HEK293 (cell line): ENCODE measurements around the gene DOK3.

Experiments
- CTCF ChIA-PET: fragments of 350-600 bp; formaldehyde crosslinking; extraction: SDS; loops from one replicate; lab custom pipeline; 2021; ENCODE audit warnings: antibody characterized with exemption; lab: Yijun Ruan, JAX
- POLR2A ChIA-PET: fragments of 300-600 bp; formaldehyde crosslinking; extraction: SDS; loops from one replicate; lab custom pipeline; 2020; ENCODE audit warnings: antibody characterized with exemption, inconsistent platforms; lab: Yijun Ruan, JAX
- H3K27ac ChIP-seq: fragments of 200-500 bp; sonication (Bioruptor generic); 2 replicates; pipeline ENCODE4 v1.5.1; 2014; ENCODE audit warnings: low read depth, low read length, control low read depth, inconsistent platforms; ENCODE audit errors: extremely low read depth
- H3K36me3 ChIP-seq, 2 experiments: fragments of 200-500 bp in 1 of 2; sonication (Bioruptor generic) in 1 of 2; 1 replicate in 1 of 2; 2 replicates in 1 of 2; pipeline ENCODE4 v1.5.1; 2014 to 2017; ENCODE audit warnings: inconsistent platforms in 2 of 2, low read length in 2 of 2; ENCODE audit not compliant: control insufficient read depth in 2 of 2, insufficient read depth in 1 of 2
- H3K4me1 ChIP-seq: fragments of 200-500 bp; sonication (Bioruptor generic); 2 replicates; pipeline ENCODE4 v1.5.1; 2014; ENCODE audit warnings: mild to moderate bottlenecking, low read length, inconsistent platforms; ENCODE audit not compliant: control insufficient read depth, insufficient read depth
- H3K4me3 ChIP-seq: 2 replicates; pipeline ENCODE4 v1.5.1; 2011; ENCODE audit warnings: low read depth, mild to moderate bottlenecking, control low read depth, low read length, moderate library complexity
- H3K9me3 ChIP-seq: fragments of 200-500 bp; sonication (Bioruptor generic); 2 replicates; pipeline ENCODE4 v1.5.1; 2014; ENCODE audit warnings: low read depth, low read length, inconsistent platforms; ENCODE audit not compliant: control insufficient read depth, insufficient read depth
- CTCF ChIP-seq: fragments of 450-650 bp; formaldehyde crosslinking; IDR thresholded peaks from 2 replicates; pipeline ENCODE4 v1.5.1; 2016; ENCODE audit warnings: missing biosample characterization, missing genetic modification characterization
- HIC1 ChIP-seq: fragments of 450-650 bp; formaldehyde crosslinking; IDR thresholded peaks from 2 replicates; pipeline ENCODE4 v1.5.1; 2016; ENCODE audit warnings: missing biosample characterization, missing genetic modification characterization
- KLF9 ChIP-seq: fragments of 450-650 bp; formaldehyde crosslinking; IDR thresholded peaks from 2 replicates; pipeline ENCODE4 v1.5.1; 2016; ENCODE audit warnings: missing biosample characterization, missing genetic modification characterization, low read depth
- ZNF112 ChIP-seq: fragments of 450-650 bp; formaldehyde crosslinking; IDR thresholded peaks from 2 replicates; pipeline ENCODE4 v1.5.0; 2017; ENCODE audit warnings: missing biosample characterization, missing genetic modification characterization
- ZNF132 ChIP-seq: fragments of 450-650 bp; formaldehyde crosslinking; IDR thresholded peaks from 2 replicates; pipeline ENCODE4 v1.5.1; 2017; ENCODE audit warnings: missing biosample characterization, missing genetic modification characterization, borderline replicate concordance
- ZNF24 ChIP-seq: fragments of 450-650 bp; formaldehyde crosslinking; IDR thresholded peaks from 2 replicates; pipeline ENCODE4 v1.5.1; 2016; ENCODE audit warnings: missing biosample characterization, missing genetic modification characterization
- ZNF292 ChIP-seq: fragments of 450-650 bp; formaldehyde crosslinking; IDR thresholded peaks from 2 replicates; pipeline ENCODE4 v1.5.1; 2016; ENCODE audit warnings: low read depth, missing biosample characterization, missing genetic modification characterization, borderline replicate concordance
- ZNF335 ChIP-seq: fragments of 450-650 bp; formaldehyde crosslinking; conservative IDR thresholded peaks from 2 replicates; pipeline ENCODE4 v1.5.1; 2016; ENCODE audit warnings: missing biosample characterization, missing genetic modification characterization
- ZNF394 ChIP-seq: fragments of 450-650 bp; formaldehyde crosslinking; IDR thresholded peaks from 2 replicates; pipeline ENCODE4 v1.5.1; 2016; ENCODE audit warnings: missing biosample characterization, missing genetic modification characterization, mild to moderate bottlenecking, moderate library complexity, borderline replicate concordance
- ZNF513 ChIP-seq: fragments of 450-650 bp; IDR thresholded peaks from 2 replicates; pipeline ENCODE4 v1.5.1; 2018; ENCODE audit warnings: missing biosample characterization, missing genetic modification characterization
- ZNF555 ChIP-seq: fragments of 450-650 bp; formaldehyde crosslinking; conservative IDR thresholded peaks from 2 replicates; pipeline ENCODE4 v1.5.1; 2017; ENCODE audit warnings: missing biosample characterization, mild to moderate bottlenecking, missing genetic modification characterization, inconsistent platforms
- ZNF610 ChIP-seq: fragments of 450-650 bp; formaldehyde crosslinking; IDR thresholded peaks from 2 replicates; pipeline ENCODE4 v1.5.1; 2016; ENCODE audit warnings: missing biosample characterization, missing genetic modification characterization, borderline replicate concordance
- TF ChIP-seq, protein P1 (sequence below): fragments of 450-650 bp; formaldehyde crosslinking; IDR thresholded peaks from 2 replicates; pipeline ENCODE4 v1.5.1; 2016; ENCODE audit warnings: missing biosample characterization, missing genetic modification characterization
- TF ChIP-seq, protein P2 (sequence below): fragments of 450-650 bp; formaldehyde crosslinking; IDR thresholded peaks from 2 replicates; pipeline ENCODE4 v1.5.1; 2016; ENCODE audit warnings: missing biosample characterization, missing genetic modification characterization
- TF ChIP-seq, protein P3 (sequence below): fragments of 450-650 bp; formaldehyde crosslinking; IDR thresholded peaks from 2 replicates; pipeline ENCODE4 v1.5.0; 2017; ENCODE audit warnings: missing biosample characterization, missing genetic modification characterization, borderline replicate concordance

DOK3 gene

GRCh38 chr5:177537389-177538361 lies 28.0 kb upstream of the DOK3 start:
- no peaks in the 10 kb centered on the region for H3K4me1 ChIP-seq
- POLR2A ChIA-PET = interaction anchor here (0.6 to 2.0 kb wide), 2 partner anchors 32 to 54 kb away, joined by 3 to 4 read pairs; partner anchors contain the start of gene TMED9
- no peak overlapping the region for H3K27ac ChIP-seq
- H3K36me3 ChIP-seq = peaks cover 8 to 78% of the 10 kb centered on the region in 2 experiments
- CTCF ChIA-PET = interaction anchor here (0.5 to 1.7 kb wide), 4 partner anchors 9 to 37 kb away, joined by 3 to 6 read pairs (median 4); no protein-coding TSS in a partner anchor
- H3K9me3 ChIP-seq = no peaks in the 10 kb centered on the region
- TF ChIP-seq, protein P1, sequence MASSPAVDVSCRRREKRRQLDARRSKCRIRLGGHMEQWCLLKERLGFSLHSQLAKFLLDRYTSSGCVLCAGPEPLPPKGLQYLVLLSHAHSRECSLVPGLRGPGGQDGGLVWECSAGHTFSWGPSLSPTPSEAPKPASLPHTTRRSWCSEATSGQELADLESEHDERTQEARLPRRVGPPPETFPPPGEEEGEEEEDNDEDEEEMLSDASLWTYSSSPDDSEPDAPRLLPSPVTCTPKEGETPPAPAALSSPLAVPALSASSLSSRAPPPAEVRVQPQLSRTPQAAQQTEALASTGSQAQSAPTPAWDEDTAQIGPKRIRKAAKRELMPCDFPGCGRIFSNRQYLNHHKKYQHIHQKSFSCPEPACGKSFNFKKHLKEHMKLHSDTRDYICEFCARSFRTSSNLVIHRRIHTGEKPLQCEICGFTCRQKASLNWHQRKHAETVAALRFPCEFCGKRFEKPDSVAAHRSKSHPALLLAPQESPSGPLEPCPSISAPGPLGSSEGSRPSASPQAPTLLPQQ (tag by site-specific recombination) = no peak
- peak; percentile 94 for TF ChIP-seq ZNF513 (tag by site-specific recombination)
- no peak overlapping the region for H3K4me3 ChIP-seq

DNA sequence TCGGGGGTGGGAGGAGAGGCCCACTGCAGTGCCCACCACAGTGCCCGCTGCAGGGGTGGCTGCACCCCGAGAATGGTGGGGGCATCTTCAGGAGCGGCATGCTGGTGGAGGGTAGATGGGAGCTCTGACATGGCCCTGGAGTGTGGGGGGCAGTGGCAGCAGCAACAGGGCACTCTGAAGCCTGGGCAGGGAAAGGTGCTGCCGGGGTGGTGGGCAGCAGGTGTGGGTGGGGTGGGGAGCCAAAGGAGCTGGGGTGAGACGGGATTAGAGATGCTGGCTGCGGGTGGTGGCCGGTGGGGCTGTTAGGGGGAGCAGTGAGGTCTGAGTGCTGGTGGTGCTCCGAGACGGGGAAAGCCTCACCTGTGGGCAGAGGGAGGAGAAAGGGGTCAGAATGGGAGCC lies 26.8 kb upstream of the DOK3 start:
- TF ChIP-seq, protein P2, sequence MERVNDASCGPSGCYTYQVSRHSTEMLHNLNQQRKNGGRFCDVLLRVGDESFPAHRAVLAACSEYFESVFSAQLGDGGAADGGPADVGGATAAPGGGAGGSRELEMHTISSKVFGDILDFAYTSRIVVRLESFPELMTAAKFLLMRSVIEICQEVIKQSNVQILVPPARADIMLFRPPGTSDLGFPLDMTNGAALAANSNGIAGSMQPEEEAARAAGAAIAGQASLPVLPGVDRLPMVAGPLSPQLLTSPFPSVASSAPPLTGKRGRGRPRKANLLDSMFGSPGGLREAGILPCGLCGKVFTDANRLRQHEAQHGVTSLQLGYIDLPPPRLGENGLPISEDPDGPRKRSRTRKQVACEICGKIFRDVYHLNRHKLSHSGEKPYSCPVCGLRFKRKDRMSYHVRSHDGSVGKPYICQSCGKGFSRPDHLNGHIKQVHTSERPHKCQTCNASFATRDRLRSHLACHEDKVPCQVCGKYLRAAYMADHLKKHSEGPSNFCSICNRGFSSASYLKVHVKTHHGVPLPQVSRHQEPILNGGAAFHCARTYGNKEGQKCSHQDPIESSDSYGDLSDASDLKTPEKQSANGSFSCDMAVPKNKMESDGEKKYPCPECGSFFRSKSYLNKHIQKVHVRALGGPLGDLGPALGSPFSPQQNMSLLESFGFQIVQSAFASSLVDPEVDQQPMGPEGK (tag by site-specific recombination) = no peak
- TF ChIP-seq HIC1 (tag by site-specific recombination) = peak; percentile 29; the same call in 1 of the 2 replicates
- H3K4me1 ChIP-seq = no peaks in the 10 kb centered on the region
- POLR2A ChIA-PET = no interaction called here
- CTCF ChIA-PET = interaction anchor here (1.1 kb wide), 1 partner anchor 10 kb away, joined by 6 read pairs; no protein-coding TSS in a partner anchor
- no peaks in the 10 kb centered on the region for H3K9me3 ChIP-seq
- no peak overlapping the region for H3K4me3 ChIP-seq
- H3K27ac ChIP-seq = no peak overlapping the region
- H3K36me3 ChIP-seq = peaks cover 13 to 81% of the 10 kb centered on the region in 2 experiments

DNA sequence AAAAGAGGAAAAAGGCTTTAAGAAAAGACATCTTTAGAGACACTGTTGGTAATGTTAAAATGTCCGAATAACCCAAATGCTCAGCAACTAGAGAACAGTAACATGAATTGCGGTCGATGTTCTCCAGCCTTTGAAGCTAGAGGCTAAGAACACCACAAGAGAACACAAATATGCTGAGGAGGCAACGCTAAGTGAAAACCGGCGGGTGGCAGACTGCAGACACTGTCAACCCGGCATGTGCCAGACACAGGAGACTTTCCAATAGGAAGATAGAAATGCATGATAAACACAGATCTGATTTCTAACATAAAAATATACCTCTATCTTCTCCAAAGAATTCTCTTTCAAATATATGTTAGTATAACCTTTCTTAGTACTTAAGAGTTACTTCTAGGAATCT lies 25.5 kb upstream of the DOK3 start:
- Histone ChIP-seq H3K36me3 (peaks cover 13 to 89% of the 10 kb centered on the region in 2 experiments), H3K4me1 (no peaks in the 10 kb centered on the region), H3K4me3 (no peak overlapping the region), H3K27ac (no peak overlapping the region), H3K9me3 (no peaks in the 10 kb centered on the region)
- ChIA-PET CTCF (interaction anchor here (1.1 kb wide), 1 partner anchor 68 kb away, joined by 3 read pairs; no protein-coding TSS in a partner anchor), POLR2A (no interaction called here)
- no peak for TF ChIP-seq ZNF555 (tag by site-specific recombination)
- TF ChIP-seq, protein P3, sequence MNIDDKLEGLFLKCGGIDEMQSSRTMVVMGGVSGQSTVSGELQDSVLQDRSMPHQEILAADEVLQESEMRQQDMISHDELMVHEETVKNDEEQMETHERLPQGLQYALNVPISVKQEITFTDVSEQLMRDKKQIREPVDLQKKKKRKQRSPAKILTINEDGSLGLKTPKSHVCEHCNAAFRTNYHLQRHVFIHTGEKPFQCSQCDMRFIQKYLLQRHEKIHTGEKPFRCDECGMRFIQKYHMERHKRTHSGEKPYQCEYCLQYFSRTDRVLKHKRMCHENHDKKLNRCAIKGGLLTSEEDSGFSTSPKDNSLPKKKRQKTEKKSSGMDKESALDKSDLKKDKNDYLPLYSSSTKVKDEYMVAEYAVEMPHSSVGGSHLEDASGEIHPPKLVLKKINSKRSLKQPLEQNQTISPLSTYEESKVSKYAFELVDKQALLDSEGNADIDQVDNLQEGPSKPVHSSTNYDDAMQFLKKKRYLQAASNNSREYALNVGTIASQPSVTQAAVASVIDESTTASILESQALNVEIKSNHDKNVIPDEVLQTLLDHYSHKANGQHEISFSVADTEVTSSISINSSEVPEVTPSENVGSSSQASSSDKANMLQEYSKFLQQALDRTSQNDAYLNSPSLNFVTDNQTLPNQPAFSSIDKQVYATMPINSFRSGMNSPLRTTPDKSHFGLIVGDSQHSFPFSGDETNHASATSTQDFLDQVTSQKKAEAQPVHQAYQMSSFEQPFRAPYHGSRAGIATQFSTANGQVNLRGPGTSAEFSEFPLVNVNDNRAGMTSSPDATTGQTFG (tag by site-specific recombination) = no peak
- no peak for TF ChIP-seq ZNF24
- no peak for TF ChIP-seq KLF9 (tag by site-specific recombination)
- TF ChIP-seq ZNF292 (tag by site-specific recombination) = no peak
- no peak for TF ChIP-seq ZNF335 (tag by site-specific recombination)
- no peak for TF ChIP-seq ZNF610
- TF ChIP-seq ZNF132 (tag by site-specific recombination) = no peak
- no peak for TF ChIP-seq ZNF112 (tag by site-specific recombination)
- TF ChIP-seq ZNF394 (tag by site-specific recombination) = no peak
- no peak for TF ChIP-seq CTCF (tag by site-specific recombination)
